Mammary epithelial cell (primary cell): ENCODE results near the gene MRPL20.

ENCODE experiments used
- CTCF ChIP-seq, 2 donors: IDR thresholded peaks in 1 of 2; conservative IDR thresholded peaks in 1 of 2; 2 replicates each; pipeline ENCODE4 v1.5.1; 2011 to 2012; ENCODE audit warnings: inconsistent platforms in 2 of 2, low read length in 2 of 2, mild to moderate bottlenecking in 2 of 2, control low read depth in 1 of 2, low read depth in 1 of 2; ENCODE audit not compliant: insufficient read depth in 1 of 2; ENCODE audit errors: extremely low read depth in 1 of 2
- EZH2 ChIP-seq: IDR thresholded peaks from 2 replicates; pipeline ENCODE4 v1.6.1; 2012; ENCODE audit warnings: low read length, inconsistent platforms, borderline replicate concordance

- TF ChIP-seq CTCF (conservative IDR thresholded peaks at IDR 0.05 in 1 of 2, IDR thresholded peaks at IDR 0.05 in 1 of 2; ENCODE audit: extremely low read depth in 1 of 2, insufficient read depth in 1 of 2, low read depth in 1 of 2, low read length in 2 of 2) (no peak), EZH2 (no peak)
Observed at GRCh38 chr1:1390675-1391074, 16.4 kb downstream of the MRPL20 start.
